Sigmoid colon (tissue), 4 donors: Measurements from ENCODE around the gene PLXNB2.

Source experiments
- CTCF ChIP-seq, 4 experiments: fragments of 450-650 bp in 3 of 4; fragments of 200-600 bp in 1 of 4; IDR thresholded peaks; one replicate each; pipeline ENCODE4 v1.5.1; 2016 to 2019; ENCODE audit warnings: antibody characterized with exemption in 4 of 4, mild to moderate bottlenecking in 3 of 4, moderate library complexity in 2 of 4
- EP300 ChIP-seq, 4 donors: sonication (generic); formaldehyde crosslinking; IDR thresholded peaks; one replicate each; pipeline ENCODE4 v1.6.1; 2017; ENCODE audit warnings: antibody characterized with exemption in 4 of 4
- POLR2A ChIP-seq, 2 donors: fragments of 450-650 bp; IDR thresholded peaks; one replicate each; pipeline ENCODE4 v1.6.1; 2016; ENCODE audit warnings: antibody characterized with exemption in 2 of 2, mild to moderate bottlenecking in 2 of 2, moderate library complexity in 2 of 2
- POLR2AphosphoS5 ChIP-seq, 4 donors: sonication (generic); formaldehyde crosslinking; IDR thresholded peaks; one replicate each; pipeline ENCODE4 v1.6.1; 2017; ENCODE audit warnings: antibody characterized with exemption in 4 of 4

GRCh38 chr22:50297510-50298265, 9.8 kb downstream of the PLXNB2 start:
- TF ChIP-seq CTCF (IDR thresholded peaks at IDR 0.05): no peak
- no peak for TF ChIP-seq POLR2AphosphoS5 (IDR thresholded peaks at IDR 0.05)
- TF ChIP-seq EP300 (IDR thresholded peaks at IDR 0.05): no peak
- TF ChIP-seq POLR2A (IDR thresholded peaks at IDR 0.05): no peak
